Measurements from ENCODE around the gene SDE2.
A peak's percentile ranks its signal among the peaks of the same experiment; 100 is the strongest.

The SDE2 gene

GRCh38 chr1:225999227-225999911, at the start of gene SDE2:
Gene SDE2, minus strand, starts transcription at chr1:225999343. Its CDS starts 31 bp downstream, at chr1:225999312.
- peak; percentile 91 for DNase-seq (ENCODE audit: low read depth, low spot score)
- H3K27ac ChIP-seq: peak within 1 kb of the TSS; percentile 55

GRCh38 chr1:226048886-226049285, 49.7 kb upstream of the SDE2 start:
- no peak overlapping the region for H3K27ac ChIP-seq
- DNase-seq (ENCODE audit: low read depth, low spot score): no peak

GRCh38 chr1:226047495-226047894, 48.4 kb upstream of the SDE2 start:
- DNase-seq (ENCODE audit: low read depth, low spot score): no peak
- H3K27ac ChIP-seq: no peak overlapping the region

- DNase-seq (ENCODE audit: low read depth, low spot score): peak; percentile 68
- H3K27ac ChIP-seq: no peak overlapping the region
Measured at GRCh38 chr1:226046240-226046639, 47.1 kb upstream of the SDE2 start.

GRCh38 chr1:226044514-226045101, 45.5 kb upstream of the SDE2 start:
- H3K27ac ChIP-seq: no peak overlapping the region
- DNase-seq (ENCODE audit: low read depth, low spot score): no peak

GRCh38 chr1:226041419-226041818, 42.3 kb upstream of the SDE2 start:
- H3K27ac ChIP-seq: no peak overlapping the region
- DNase-seq (ENCODE audit: low read depth, low spot score): no peak

- H3K27ac ChIP-seq: no peak overlapping the region
- no peak for DNase-seq (ENCODE audit: low read depth, low spot score)
Measured at GRCh38 chr1:226038661-226039060, 39.5 kb upstream of the SDE2 start.

GRCh38 chr1:226035915-226036314, 36.8 kb upstream of the SDE2 start:
- no peak overlapping the region for H3K27ac ChIP-seq
- no peak for DNase-seq (ENCODE audit: low read depth, low spot score)

GRCh38 chr1:226034482-226034881, 35.3 kb upstream of the SDE2 start:
- DNase-seq (ENCODE audit: low read depth, low spot score): peak; percentile 74
- H3K27ac ChIP-seq: peak overlapping the region; percentile 27

GRCh38 chr1:226033991-226034390, 34.8 kb upstream of the SDE2 start:
- H3K27ac ChIP-seq: peak overlapping the region; percentile 27
- DNase-seq (ENCODE audit: low read depth, low spot score): no peak

GRCh38 chr1:226033582-226033981, 34.4 kb upstream of the SDE2 start:
- no peak overlapping the region for H3K27ac ChIP-seq
- DNase-seq (ENCODE audit: low read depth, low spot score): no peak

GRCh38 chr1:226029568-226030225, 30.6 kb upstream of the SDE2 start:
- no peak overlapping the region for H3K27ac ChIP-seq
- DNase-seq (ENCODE audit: low read depth, low spot score): no peak

- no peak overlapping the region for H3K27ac ChIP-seq
- no peak for DNase-seq (ENCODE audit: low read depth, low spot score)
Measured at GRCh38 chr1:226029093-226029496, 30.0 kb upstream of the SDE2 start.

- peak; percentile 12 for DNase-seq (ENCODE audit: low read depth, low spot score)
- peak overlapping the region; percentile 45 for H3K27ac ChIP-seq
Measured at GRCh38 chr1:226027538-226028217, 28.5 kb upstream of the SDE2 start.

GRCh38 chr1:226026833-226027232, 27.7 kb upstream of the SDE2 start:
- H3K27ac ChIP-seq: peak overlapping the region; percentile 45
- DNase-seq (ENCODE audit: low read depth, low spot score): no peak

- no peak overlapping the region for H3K27ac ChIP-seq
- DNase-seq (ENCODE audit: low read depth, low spot score): no peak
Measured at GRCh38 chr1:226023735-226024134, 24.6 kb upstream of the SDE2 start.

GRCh38 chr1:226021801-226022200, 22.7 kb upstream of the SDE2 start:
- no peak for DNase-seq (ENCODE audit: low read depth, low spot score)
- no peak overlapping the region for H3K27ac ChIP-seq

GRCh38 chr1:226021401-226021800, 22.3 kb upstream of the SDE2 start:
- no peak for DNase-seq (ENCODE audit: low read depth, low spot score)
- no peak overlapping the region for H3K27ac ChIP-seq

GRCh38 chr1:226019572-226019971, 20.4 kb upstream of the SDE2 start:
- H3K27ac ChIP-seq: no peak overlapping the region
- DNase-seq (ENCODE audit: low read depth, low spot score): no peak

- H3K27ac ChIP-seq: no peak overlapping the region
- DNase-seq (ENCODE audit: low read depth, low spot score): no peak
Measured at GRCh38 chr1:226017070-226017469, 17.9 kb upstream of the SDE2 start.

GRCh38 chr1:226009650-226010044, 10.5 kb upstream of the SDE2 start:
- no peak overlapping the region for H3K27ac ChIP-seq
- no peak for DNase-seq (ENCODE audit: low read depth, low spot score)
